GM12878 (cell line): ENCODE data around the gene LGALS3BP. TPM values are rescaled to one million over a fixed set of nuclear protein-coding genes. Genes with fewer than 3 reads are reported as not detected.

ENCODE experiments used
- ATAC-seq: fragments of 200-7000 bp; cut with Tn5 transposase; 3 replicates; pipeline ENCODE4 v1.9.1; 2020; ENCODE audit warnings: mild to moderate bottlenecking, moderate library complexity
- BruUV-seq: library from RNA; stranded (reverse); fragments of 400-500 nt; replicated peaks from 2 replicates; lab custom pipeline; 2021; lab: Mats Ljungman, UMichigan
- CTCF ChIA-PET: fragments of 300-600 bp; sonication (Branson Sonifier 250); formaldehyde crosslinking; extraction: SDS; loops from one replicate; lab custom pipeline; 2021; ENCODE audit warnings: inconsistent platforms; lab: Yijun Ruan, JAX
- POLR2A ChIA-PET: fragments of 350-600 bp; formaldehyde crosslinking; extraction: SDS; loops from one replicate; lab custom pipeline; 2021; ENCODE audit warnings: inconsistent platforms; lab: Charles Lee
- RAD21 ChIA-PET: fragments of 300-600 bp; sonication (Branson Sonifier 250); formaldehyde crosslinking; loops from one replicate; lab custom pipeline; 2023; ENCODE audit warnings: antibody characterized with exemption; ENCODE audit not compliant: unreplicated experiment; lab: Charles Lee
- SMC1A ChIA-PET: fragments of 300-600 bp; sonication (Branson Sonifier 250); formaldehyde crosslinking; loops from one replicate; lab custom pipeline; 2023; ENCODE audit not compliant: unreplicated experiment, uncharacterized antibody; lab: Charles Lee
- DNase-seq: peaks from one replicate; pipeline ENCODE4 v3.0.0-alpha.2; 2011; ENCODE audit warnings: low read depth, low spot score
- FAIRE-seq: peaks from 3 replicates; lab custom pipeline; 2011; peaks lifted over from hg19 to GRCh38; lab: Jason Lieb, UNC
- H2AFZ ChIP-seq: 2 replicates; pipeline ENCODE4 v1.6.0; 2011; ENCODE audit warnings: low read depth, low read length, control low read depth; ENCODE audit not compliant: control insufficient read depth
- H3K27ac ChIP-seq: 2 replicates; pipeline ENCODE4 v1.5.1; 2011; ENCODE audit warnings: control low read depth; ENCODE audit not compliant: control insufficient read depth, insufficient read depth
- H3K27me3 ChIP-seq, 2 experiments: replicated peaks in 1 of 2; 2 replicates each; pipeline versions ENCODE4 v1.6.0 to v1.6.1; 2011; ENCODE audit warnings: low read length in 1 of 2; ENCODE audit not compliant: control insufficient read depth in 2 of 2, insufficient read depth in 2 of 2
- H3K36me3 ChIP-seq, 2 experiments: 2 replicates each; pipeline ENCODE4 v1.5.1; 2011; ENCODE audit warnings: low read length in 1 of 2; ENCODE audit not compliant: control insufficient read depth in 2 of 2, insufficient read depth in 2 of 2
- H3K4me1 ChIP-seq: 2 replicates; pipeline ENCODE4 v1.6.1; 2011; ENCODE audit warnings: mild to moderate bottlenecking, low read length, moderate library complexity, mixed read lengths; ENCODE audit not compliant: control insufficient read depth, insufficient read depth
- H3K4me2 ChIP-seq: 2 replicates; pipeline ENCODE4 v1.6.0; 2011; ENCODE audit warnings: control low read depth; ENCODE audit not compliant: control insufficient read depth, insufficient read depth
- H3K4me3 ChIP-seq: fragments of 200-600 bp; sonication (generic); 2 replicates; pipeline ENCODE4 v1.5.1; 2016
- H3K79me2 ChIP-seq: 2 replicates; pipeline ENCODE4 v1.6.0; 2011; ENCODE audit warnings: low read length; ENCODE audit not compliant: control insufficient read depth, insufficient read depth
- H3K9ac ChIP-seq: 2 replicates; pipeline ENCODE4 v1.8.0; 2011; ENCODE audit warnings: low read length, control low read depth, mixed read lengths; ENCODE audit not compliant: control insufficient read depth, insufficient read depth
- H3K9me3 ChIP-seq: replicated peaks from 3 replicates; pipeline ENCODE4 v1.5.1; 2011; ENCODE audit warnings: mild to moderate bottlenecking, low read length; ENCODE audit not compliant: control insufficient read depth, insufficient read depth
- H4K20me1 ChIP-seq: 2 replicates; pipeline ENCODE4 v1.6.0; 2011; ENCODE audit not compliant: control insufficient read depth, insufficient read depth
- BACH1 ChIP-seq: fragments of 450-650 bp; IDR thresholded peaks from 2 replicates; pipeline ENCODE4 v1.6.1; 2017; ENCODE audit warnings: mild to moderate bottlenecking, borderline replicate concordance
- CBX3 ChIP-seq: fragments of 200-600 bp; sonication (generic); IDR thresholded peaks from 2 replicates; pipeline ENCODE4 v1.6.1; 2016; ENCODE audit warnings: low read depth, borderline replicate concordance
- CHD4 ChIP-seq: fragments of 200-600 bp; sonication (generic); IDR thresholded peaks from 2 replicates; pipeline ENCODE4 v1.6.1; 2016; ENCODE audit warnings: mild to moderate bottlenecking
- CREM ChIP-seq: IDR thresholded peaks from 2 replicates; pipeline ENCODE4 v1.6.1; 2014; ENCODE audit warnings: antibody characterized with exemption, low read depth
- FOS ChIP-seq: IDR thresholded peaks from 3 replicates; pipeline ENCODE4 v1.6.1; 2011; ENCODE audit warnings: borderline replicate concordance; ENCODE audit not compliant: insufficient read length; ENCODE audit errors: extremely low read depth
- IRF5 ChIP-seq: fragments of 450-650 bp; IDR thresholded peaks from 2 replicates; pipeline ENCODE4 v1.6.1; 2017; ENCODE audit warnings: borderline replicate concordance
- JUND ChIP-seq: IDR thresholded peaks from 2 replicates; pipeline ENCODE4 v1.6.1; 2012; ENCODE audit warnings: low read depth, mild to moderate bottlenecking, low read length, improper control_type of control experiment, moderate library complexity
- NR2F1 ChIP-seq: fragments of 450-650 bp; conservative IDR thresholded peaks from 2 replicates; pipeline ENCODE4 v1.6.1; 2017; ENCODE audit warnings: mild to moderate bottlenecking
- PBX3 ChIP-seq: IDR thresholded peaks from 2 replicates; pipeline ENCODE4 v1.6.1; 2011; ENCODE audit warnings: mild to moderate bottlenecking, low read depth, low read length, moderate library complexity; ENCODE audit not compliant: insufficient replicate concordance
- REST ChIP-seq: IDR thresholded peaks from 2 replicates; pipeline ENCODE4 v1.6.1; 2012; ENCODE audit warnings: mild to moderate bottlenecking, low read depth, low read length
- SMC3 ChIP-seq: IDR thresholded peaks from 2 replicates; pipeline ENCODE4 v1.6.1; 2011; ENCODE audit warnings: low read length, improper control_type of control experiment, borderline replicate concordance
- SUPT20H ChIP-seq: IDR thresholded peaks from 2 replicates; pipeline ENCODE4 v1.6.1; 2011; ENCODE audit warnings: low read depth, mild to moderate bottlenecking, low read length, moderate library complexity, borderline replicate concordance; ENCODE audit not compliant: control insufficient read depth
- SUZ12 ChIP-seq: fragments of 200-600 bp; sonication (generic); IDR thresholded peaks from one replicate; pipeline ENCODE4 v1.6.1; 2018; ENCODE audit warnings: antibody characterized with exemption, mild to moderate bottlenecking; ENCODE audit not compliant: unreplicated experiment
- TAF1 ChIP-seq: IDR thresholded peaks from 2 replicates; pipeline ENCODE4 v1.6.1; 2011; ENCODE audit warnings: mild to moderate bottlenecking, low read depth, low read length, borderline replicate concordance
- ZNF24 ChIP-seq: fragments of 450-650 bp; IDR thresholded peaks from 2 replicates; pipeline ENCODE4 v1.6.1; 2017; ENCODE audit warnings: antibody characterized with exemption, mild to moderate bottlenecking
- WGBS: methylation state at CpG from one replicate; pipeline ENCODE4 v1.1.6; 2016; ENCODE audit warnings: low lambda C conversion rate; ENCODE audit not compliant: insufficient replicate concordance, insufficient coverage; ENCODE audit errors: missing lambda C conversion rate; 5-methylcytosine and 5-hydroxymethylcytosine counted together
- in situ Hi-C: fragments of 300-500 bp; cut with MboI; formaldehyde crosslinking; loops from 9 replicates; pipeline ENCODE4 v1.14.3; 2018; ENCODE audit warnings: mixed read lengths
- intact Hi-C: fragments of 100-400 bp; cut with micrococcal nuclease; formaldehyde crosslinking; loops from one replicate; pipeline ENCODE4 v1.14.2; 2022; ENCODE audit not compliant: unreplicated experiment
- polyA plus RNA-seq, 11 experiments: library from polyadenylated mRNA; depleted of rRNA in 4 of 11; unstranded in 6 of 11; stranded (reverse) in 5 of 11; fragments of >200 nt; fragmentation: Nextera tagmentation in 4 of 11; fragmentation: Illumina TruSeq in 1 of 11; extraction: Ambion mirVana in 4 of 11; extraction: Trizol in 1 of 11; gene quantifications; 1 replicate in 1 of 11; 2 replicates in 10 of 11; pipeline versions ENCODE4 v1.2.1 to v1.2.3, GENCODE V29; 2011 to 2016; ENCODE audit warnings: inconsistent platforms in 2 of 11, missing spikeins in 2 of 11, low read depth in 1 of 11
- total RNA-seq, 4 experiments: library from RNA; depleted of rRNA in 3 of 4; stranded (reverse); fragments of >200 nt in 3 of 4; fragmentation: Illumina TruSeq in 1 of 4; extraction: Trizol in 1 of 4; gene quantifications; 2 replicates each; pipeline versions ENCODE4 v1.2.1 to v1.2.3, GENCODE V29; 2013 to 2021
- TF ChIP-seq, protein P1 (sequence below): fragments of 450-650 bp; IDR thresholded peaks from 2 replicates; pipeline ENCODE4 v1.6.1; 2017; ENCODE audit warnings: antibody characterized with exemption, mild to moderate bottlenecking, moderate library complexity

The LGALS3BP gene
- total and polyA plus RNA-seq, 10 of the 15 experiments (the other 5 are each of a cell fraction or from before 2014, with no cell fraction given), result 0.52 to 5.2 (median 1.9) TPM

DNA sequence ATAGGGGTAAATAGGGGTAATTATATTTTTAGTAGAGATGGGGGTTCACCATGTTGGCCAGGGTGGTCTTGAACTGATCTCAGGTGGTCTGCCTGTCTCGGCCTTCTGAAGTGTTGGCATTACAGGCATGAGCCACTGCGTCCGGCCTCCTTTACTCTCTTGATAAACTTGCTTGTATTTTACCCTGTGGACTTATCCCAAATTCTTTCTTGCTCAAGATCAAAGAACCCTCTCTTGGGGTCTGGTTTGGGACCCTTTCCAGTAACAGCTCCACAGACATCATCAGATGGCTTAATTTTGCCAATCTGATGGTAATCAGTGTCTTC, 38.6 kb upstream of the LGALS3BP start:
- Histone ChIP-seq H3K27me3 (peaks cover 6 to 9% of the 10 kb centered on the region in 2 experiments; a peak in 3 of 4 replicates), H3K79me2 (no peaks in the 10 kb centered on the region), H3K27ac (no peak overlapping the region), H2AFZ (no peak overlapping the region), H3K36me3 (no peaks in the 10 kb centered on the region), H3K9me3 (no peaks in the 10 kb centered on the region), H3K4me2 (no peak overlapping the region), H3K4me3 (no peak overlapping the region), H3K4me1 (no peaks in the 10 kb centered on the region), H4K20me1 (no peaks in the 10 kb centered on the region), H3K9ac (no peak overlapping the region)
- 35% methylated on average over 3 of the region's 3 CpGs for WGBS
- FAIRE-seq (no peak), ATAC-seq (no peak), DNase-seq (no peak)
- intact Hi-C loops, result no loop called here
- POLR2A ChIA-PET, result interaction anchor here (0.6 kb wide), 2 partner anchors 9 to 24 kb away, joined by 4 to 8 read pairs; partner anchors contain the start of gene CANT1
- CTCF ChIA-PET, result interaction anchor here (0.6 to 1.0 kb wide), 2 partner anchors 27 to 419 kb away, joined by 3 read pairs; no protein-coding TSS in a partner anchor
- SMC1A ChIA-PET, result no interaction called here
- BruUV-seq, result no TSS peak
- in situ Hi-C loops, result no loop called here
- RAD21 ChIA-PET, result no interaction called here
- TF ChIP-seq NR2F1 (no peak), FOS (no peak), TAF1 (no peak), SUPT20H (no peak), SUZ12 (no peak), REST (no peak), JUND (no peak), SMC3 (no peak), IRF5 (no peak), PBX3 (no peak), CBX3 (no peak), CREM (no peak), ZNF24 (no peak), CHD4 (no peak), BACH1 (no peak)
- TF ChIP-seq, protein P1, sequence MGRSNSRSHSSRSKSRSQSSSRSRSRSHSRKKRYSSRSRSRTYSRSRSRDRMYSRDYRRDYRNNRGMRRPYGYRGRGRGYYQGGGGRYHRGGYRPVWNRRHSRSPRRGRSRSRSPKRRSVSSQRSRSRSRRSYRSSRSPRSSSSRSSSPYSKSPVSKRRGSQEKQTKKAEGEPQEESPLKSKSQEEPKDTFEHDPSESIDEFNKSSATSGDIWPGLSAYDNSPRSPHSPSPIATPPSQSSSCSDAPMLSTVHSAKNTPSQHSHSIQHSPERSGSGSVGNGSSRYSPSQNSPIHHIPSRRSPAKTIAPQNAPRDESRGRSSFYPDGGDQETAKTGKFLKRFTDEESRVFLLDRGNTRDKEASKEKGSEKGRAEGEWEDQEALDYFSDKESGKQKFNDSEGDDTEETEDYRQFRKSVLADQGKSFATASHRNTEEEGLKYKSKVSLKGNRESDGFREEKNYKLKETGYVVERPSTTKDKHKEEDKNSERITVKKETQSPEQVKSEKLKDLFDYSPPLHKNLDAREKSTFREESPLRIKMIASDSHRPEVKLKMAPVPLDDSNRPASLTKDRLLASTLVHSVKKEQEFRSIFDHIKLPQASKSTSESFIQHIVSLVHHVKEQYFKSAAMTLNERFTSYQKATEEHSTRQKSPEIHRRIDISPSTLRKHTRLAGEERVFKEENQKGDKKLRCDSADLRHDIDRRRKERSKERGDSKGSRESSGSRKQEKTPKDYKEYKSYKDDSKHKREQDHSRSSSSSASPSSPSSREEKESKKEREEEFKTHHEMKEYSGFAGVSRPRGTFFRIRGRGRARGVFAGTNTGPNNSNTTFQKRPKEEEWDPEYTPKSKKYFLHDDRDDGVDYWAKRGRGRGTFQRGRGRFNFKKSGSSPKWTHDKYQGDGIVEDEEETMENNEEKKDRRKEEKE, result no peak
